ENCODE measurements around the gene XRCC1.

DNA sequence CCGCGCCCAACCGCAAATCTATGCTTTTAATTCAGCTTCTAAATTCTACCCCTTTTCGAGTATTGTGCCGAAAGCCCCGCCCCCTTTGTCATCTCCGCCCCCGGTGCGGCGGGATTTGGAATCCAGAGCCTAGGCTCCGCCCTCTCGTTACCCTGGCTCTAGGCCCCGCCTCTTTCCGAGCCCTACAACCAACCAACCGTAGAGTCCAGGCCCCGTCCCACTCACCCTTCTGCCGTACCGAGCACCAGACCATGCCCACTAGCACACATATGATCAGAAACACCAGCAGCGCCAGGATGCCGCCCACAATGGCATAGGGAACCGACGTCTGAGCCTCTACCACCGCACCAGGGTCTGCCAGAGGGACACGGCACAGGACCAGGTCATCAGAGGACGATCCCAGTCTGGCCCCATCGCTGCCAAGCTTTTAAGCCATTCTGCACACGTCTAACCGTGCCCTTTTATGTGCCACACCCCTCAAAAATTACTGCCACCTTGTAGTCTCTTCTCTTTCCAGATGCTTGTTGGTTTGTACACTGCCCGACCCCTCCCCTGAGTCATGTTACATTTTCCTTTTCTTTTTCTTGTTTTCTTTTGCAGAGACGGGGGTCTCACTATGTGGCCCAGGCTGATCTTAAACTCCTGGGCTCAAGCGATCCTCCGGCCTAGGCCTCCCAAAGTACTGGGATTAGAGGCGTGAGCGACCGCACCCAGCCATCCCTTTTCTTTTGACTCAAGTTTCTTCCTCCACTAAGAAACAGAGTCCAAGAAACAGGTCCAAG lies 48.8 kb upstream of the XRCC1 start:
- TF ChIP-seq, protein P1, sequence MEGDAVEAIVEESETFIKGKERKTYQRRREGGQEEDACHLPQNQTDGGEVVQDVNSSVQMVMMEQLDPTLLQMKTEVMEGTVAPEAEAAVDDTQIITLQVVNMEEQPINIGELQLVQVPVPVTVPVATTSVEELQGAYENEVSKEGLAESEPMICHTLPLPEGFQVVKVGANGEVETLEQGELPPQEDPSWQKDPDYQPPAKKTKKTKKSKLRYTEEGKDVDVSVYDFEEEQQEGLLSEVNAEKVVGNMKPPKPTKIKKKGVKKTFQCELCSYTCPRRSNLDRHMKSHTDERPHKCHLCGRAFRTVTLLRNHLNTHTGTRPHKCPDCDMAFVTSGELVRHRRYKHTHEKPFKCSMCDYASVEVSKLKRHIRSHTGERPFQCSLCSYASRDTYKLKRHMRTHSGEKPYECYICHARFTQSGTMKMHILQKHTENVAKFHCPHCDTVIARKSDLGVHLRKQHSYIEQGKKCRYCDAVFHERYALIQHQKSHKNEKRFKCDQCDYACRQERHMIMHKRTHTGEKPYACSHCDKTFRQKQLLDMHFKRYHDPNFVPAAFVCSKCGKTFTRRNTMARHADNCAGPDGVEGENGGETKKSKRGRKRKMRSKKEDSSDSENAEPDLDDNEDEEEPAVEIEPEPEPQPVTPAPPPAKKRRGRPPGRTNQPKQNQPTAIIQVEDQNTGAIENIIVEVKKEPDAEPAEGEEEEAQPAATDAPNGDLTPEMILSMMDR (conservative IDR thresholded peaks at IDR 0.05; ENCODE audit: low read depth, low read length): no peak
- TF ChIP-seq EZH2 (IDR thresholded peaks at IDR 0.05; ENCODE audit: low read length, unreplicated experiment) (no peak), EZH2phosphoT487 (IDR thresholded peaks at IDR 0.05; ENCODE audit: borderline replicate concordance, low read length) (no peak)
